ENCODE results near the gene CCDC91. TPM values are rescaled to one million over a fixed set of nuclear protein-coding genes. Genes with fewer than 3 reads are reported as not detected.

The CCDC91 gene
- total and polyA plus RNA-seq, 4 donors = 13.4 to 41.3 (median 23.3) TPM

DNA sequence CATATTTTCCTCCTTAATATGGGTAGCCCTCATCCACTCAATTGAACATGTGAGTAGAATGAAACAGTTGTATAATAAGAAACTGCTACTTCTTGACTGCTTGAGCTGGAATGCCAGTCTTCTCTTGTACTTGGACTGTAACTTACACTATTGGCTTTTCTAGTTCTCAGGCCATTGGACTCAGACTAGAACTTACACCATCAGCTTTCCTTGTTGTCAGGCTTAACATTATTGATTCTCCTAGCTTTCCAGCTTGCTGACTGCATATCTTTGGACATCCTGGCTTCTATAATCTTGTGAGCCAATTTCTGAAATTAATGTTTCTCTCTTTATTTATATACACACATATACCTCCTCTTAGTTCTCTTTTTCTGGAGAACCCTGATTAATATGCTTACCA is 24.8 kb downstream of the CCDC91 start:
- TF ChIP-seq, protein P1, sequence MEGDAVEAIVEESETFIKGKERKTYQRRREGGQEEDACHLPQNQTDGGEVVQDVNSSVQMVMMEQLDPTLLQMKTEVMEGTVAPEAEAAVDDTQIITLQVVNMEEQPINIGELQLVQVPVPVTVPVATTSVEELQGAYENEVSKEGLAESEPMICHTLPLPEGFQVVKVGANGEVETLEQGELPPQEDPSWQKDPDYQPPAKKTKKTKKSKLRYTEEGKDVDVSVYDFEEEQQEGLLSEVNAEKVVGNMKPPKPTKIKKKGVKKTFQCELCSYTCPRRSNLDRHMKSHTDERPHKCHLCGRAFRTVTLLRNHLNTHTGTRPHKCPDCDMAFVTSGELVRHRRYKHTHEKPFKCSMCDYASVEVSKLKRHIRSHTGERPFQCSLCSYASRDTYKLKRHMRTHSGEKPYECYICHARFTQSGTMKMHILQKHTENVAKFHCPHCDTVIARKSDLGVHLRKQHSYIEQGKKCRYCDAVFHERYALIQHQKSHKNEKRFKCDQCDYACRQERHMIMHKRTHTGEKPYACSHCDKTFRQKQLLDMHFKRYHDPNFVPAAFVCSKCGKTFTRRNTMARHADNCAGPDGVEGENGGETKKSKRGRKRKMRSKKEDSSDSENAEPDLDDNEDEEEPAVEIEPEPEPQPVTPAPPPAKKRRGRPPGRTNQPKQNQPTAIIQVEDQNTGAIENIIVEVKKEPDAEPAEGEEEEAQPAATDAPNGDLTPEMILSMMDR (IDR thresholded peaks at IDR 0.05; ENCODE audit: control extremely low read depth, extremely low read depth) = no peak
- H3K4me1 ChIP-seq (ENCODE audit: control insufficient read depth in 5 of 5, insufficient read depth in 5 of 5, low read length in 5 of 5) = peaks cover 0 to 10% (median 0%) of the 10 kb centered on the region in 5 donors
- no peaks in the 10 kb centered on the region for H3K27me3 ChIP-seq (ENCODE audit: control insufficient read depth in 3 of 3, insufficient read depth in 3 of 3, low read length in 2 of 3)
- peaks cover 0 to 3% (median 0%) of the 10 kb centered on the region in 4 donors for H3K9me3 ChIP-seq (ENCODE audit: control insufficient read depth in 4 of 4, insufficient read depth in 3 of 4, low read length in 3 of 4)
- H3K4me3 ChIP-seq = no peak overlapping the region
- no peak overlapping the region for H3K9ac ChIP-seq (ENCODE audit: insufficient read depth in 1 of 2, low read length in 2 of 2)
- no peak overlapping the region for H3K27ac ChIP-seq (ENCODE audit: low read depth in 1 of 2, low read length in 1 of 2)
- no peak for ATAC-seq (ENCODE audit: insufficient read depth, low FRiP score)
- no peaks in the 10 kb centered on the region for H3K36me3 ChIP-seq (ENCODE audit: control insufficient read depth in 4 of 4, insufficient read depth in 4 of 4, low read length in 4 of 4)
- no peak for DNase-seq

DNA sequence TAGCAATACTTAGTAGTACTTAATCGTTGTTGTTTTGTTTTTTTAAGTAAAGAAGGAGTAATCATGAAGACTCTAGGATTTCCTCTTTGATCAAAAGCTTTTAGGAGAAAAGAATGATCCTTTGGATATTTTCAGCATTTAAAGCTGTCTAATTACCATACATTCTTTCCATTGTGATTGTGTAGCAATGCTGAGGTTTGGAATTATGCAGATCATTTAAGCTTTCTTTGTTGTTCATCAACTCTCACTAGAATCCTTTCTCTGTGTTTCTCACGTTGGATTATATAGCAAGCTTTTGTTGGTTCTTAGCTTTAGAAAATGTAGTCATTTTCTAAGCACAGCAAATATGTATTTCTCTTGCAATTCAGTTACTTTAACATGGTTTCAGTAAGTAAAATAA is 25.8 kb downstream of the CCDC91 start:
- no peaks in the 10 kb centered on the region for H3K36me3 ChIP-seq (ENCODE audit: control insufficient read depth in 4 of 4, insufficient read depth in 4 of 4, low read length in 4 of 4)
- no peak overlapping the region for H3K27ac ChIP-seq (ENCODE audit: low read depth in 1 of 2, low read length in 1 of 2)
- DNase-seq = no peak
- H3K9ac ChIP-seq (ENCODE audit: insufficient read depth in 1 of 2, low read length in 2 of 2) = no peak overlapping the region
- peaks cover 0 to 10% (median 0%) of the 10 kb centered on the region in 5 donors for H3K4me1 ChIP-seq (ENCODE audit: control insufficient read depth in 5 of 5, insufficient read depth in 5 of 5, low read length in 5 of 5)
- ATAC-seq (ENCODE audit: insufficient read depth, low FRiP score) = no peak
- H3K4me3 ChIP-seq = no peak overlapping the region
- TF ChIP-seq, protein P1 (IDR thresholded peaks at IDR 0.05; ENCODE audit: control extremely low read depth, extremely low read depth) = no peak
- H3K9me3 ChIP-seq (ENCODE audit: control insufficient read depth in 4 of 4, insufficient read depth in 3 of 4, low read length in 3 of 4) = peaks cover 0 to 3% (median 0%) of the 10 kb centered on the region in 4 donors
- no peaks in the 10 kb centered on the region for H3K27me3 ChIP-seq (ENCODE audit: control insufficient read depth in 3 of 3, insufficient read depth in 3 of 3, low read length in 2 of 3)
- 86 to 88% methylated on average over 2 of the region's 2 CpGs for WGBS, 2 donors

DNA sequence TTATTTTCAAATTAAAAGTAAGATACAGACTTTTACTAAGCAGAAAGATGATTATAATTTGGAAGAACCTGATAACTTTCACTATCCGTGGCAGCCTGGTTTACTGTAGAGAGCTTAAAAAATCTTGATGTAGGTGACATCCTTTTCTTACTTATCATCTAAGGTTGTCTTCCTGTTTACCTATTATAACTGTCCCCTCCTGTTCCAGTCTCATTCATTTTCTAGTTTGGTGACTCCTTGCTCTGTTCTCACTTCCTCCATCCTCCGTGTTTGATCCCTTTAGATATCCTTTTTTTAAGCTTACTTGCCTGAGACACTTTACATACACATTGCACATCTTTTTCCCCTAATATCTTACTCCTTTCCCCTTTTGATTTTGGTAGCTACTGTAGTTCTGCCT is 27.5 kb downstream of the CCDC91 start:
- TF ChIP-seq, protein P1 (IDR thresholded peaks at IDR 0.05; ENCODE audit: control extremely low read depth, extremely low read depth) = no peak
- no peaks in the 10 kb centered on the region for H3K27me3 ChIP-seq (ENCODE audit: control insufficient read depth in 3 of 3, insufficient read depth in 3 of 3, low read length in 2 of 3)
- H3K4me1 ChIP-seq (ENCODE audit: control insufficient read depth in 5 of 5, insufficient read depth in 5 of 5, low read length in 5 of 5) = peaks cover 0 to 10% (median 0%) of the 10 kb centered on the region in 5 donors
- H3K9ac ChIP-seq (ENCODE audit: insufficient read depth in 1 of 2, low read length in 2 of 2) = no peak overlapping the region
- H3K9me3 ChIP-seq (ENCODE audit: control insufficient read depth in 4 of 4, insufficient read depth in 3 of 4, low read length in 3 of 4) = peaks cover 0 to 3% (median 0%) of the 10 kb centered on the region in 4 donors
- WGBS, 2 donors = 68 to 82% methylated on average over 2 of the region's 2 CpGs
- H3K36me3 ChIP-seq (ENCODE audit: control insufficient read depth in 4 of 4, insufficient read depth in 4 of 4, low read length in 4 of 4) = no peaks in the 10 kb centered on the region
- no peak overlapping the region for H3K27ac ChIP-seq (ENCODE audit: low read depth in 1 of 2, low read length in 1 of 2)
- ATAC-seq (ENCODE audit: insufficient read depth, low FRiP score) (no peak), DNase-seq (no peak)
- no peak overlapping the region for H3K4me3 ChIP-seq

DNA sequence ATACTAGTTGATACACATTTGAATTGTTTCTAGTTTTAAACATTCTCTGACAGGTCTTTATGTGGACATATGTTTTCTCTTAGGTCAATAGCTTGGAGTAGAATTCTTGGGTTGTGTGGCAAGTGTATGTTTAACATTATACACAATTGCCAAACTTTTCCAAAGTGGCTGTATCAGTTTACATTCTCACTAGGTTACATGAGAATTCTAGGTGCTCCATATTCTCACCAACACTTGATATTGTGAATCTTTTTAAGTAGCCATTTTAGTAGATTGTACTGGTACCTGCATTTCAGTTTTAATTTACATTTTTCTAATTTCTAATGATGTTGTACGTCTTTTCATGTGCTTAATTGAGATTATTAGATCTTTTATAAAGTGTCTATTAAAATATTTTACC is 28.6 kb downstream of the CCDC91 start:
- peaks cover 0 to 3% (median 0%) of the 10 kb centered on the region in 4 donors for H3K9me3 ChIP-seq (ENCODE audit: control insufficient read depth in 4 of 4, insufficient read depth in 3 of 4, low read length in 3 of 4)
- no peaks in the 10 kb centered on the region for H3K27me3 ChIP-seq (ENCODE audit: control insufficient read depth in 3 of 3, insufficient read depth in 3 of 3, low read length in 2 of 3)
- TF ChIP-seq, protein P1 (IDR thresholded peaks at IDR 0.05; ENCODE audit: control extremely low read depth, extremely low read depth) = no peak
- no peak overlapping the region for H3K4me3 ChIP-seq
- ATAC-seq (ENCODE audit: insufficient read depth, low FRiP score) = no peak
- H3K4me1 ChIP-seq (ENCODE audit: control insufficient read depth in 5 of 5, insufficient read depth in 5 of 5, low read length in 5 of 5) = peaks cover 0 to 7% (median 0%) of the 10 kb centered on the region in 5 donors
- H3K36me3 ChIP-seq (ENCODE audit: control insufficient read depth in 4 of 4, insufficient read depth in 4 of 4, low read length in 4 of 4) = no peaks in the 10 kb centered on the region
- WGBS, 2 donors = 44 to 95% methylated on average over 1 of the region's 1 CpG
- no peak for DNase-seq
- no peak overlapping the region for H3K27ac ChIP-seq (ENCODE audit: low read depth in 1 of 2, low read length in 1 of 2)
- no peak overlapping the region for H3K9ac ChIP-seq (ENCODE audit: insufficient read depth in 1 of 2, low read length in 2 of 2)
